Measurements from ENCODE around the gene LYL1. TPM values are rescaled to one million over a fixed set of nuclear protein-coding genes. Genes with fewer than 3 reads are reported as not detected.

The LYL1 gene
- total RNA-seq, 4 donors from 2014 or later = 21.1 to 43.5 (median 25.8) TPM

DNA sequence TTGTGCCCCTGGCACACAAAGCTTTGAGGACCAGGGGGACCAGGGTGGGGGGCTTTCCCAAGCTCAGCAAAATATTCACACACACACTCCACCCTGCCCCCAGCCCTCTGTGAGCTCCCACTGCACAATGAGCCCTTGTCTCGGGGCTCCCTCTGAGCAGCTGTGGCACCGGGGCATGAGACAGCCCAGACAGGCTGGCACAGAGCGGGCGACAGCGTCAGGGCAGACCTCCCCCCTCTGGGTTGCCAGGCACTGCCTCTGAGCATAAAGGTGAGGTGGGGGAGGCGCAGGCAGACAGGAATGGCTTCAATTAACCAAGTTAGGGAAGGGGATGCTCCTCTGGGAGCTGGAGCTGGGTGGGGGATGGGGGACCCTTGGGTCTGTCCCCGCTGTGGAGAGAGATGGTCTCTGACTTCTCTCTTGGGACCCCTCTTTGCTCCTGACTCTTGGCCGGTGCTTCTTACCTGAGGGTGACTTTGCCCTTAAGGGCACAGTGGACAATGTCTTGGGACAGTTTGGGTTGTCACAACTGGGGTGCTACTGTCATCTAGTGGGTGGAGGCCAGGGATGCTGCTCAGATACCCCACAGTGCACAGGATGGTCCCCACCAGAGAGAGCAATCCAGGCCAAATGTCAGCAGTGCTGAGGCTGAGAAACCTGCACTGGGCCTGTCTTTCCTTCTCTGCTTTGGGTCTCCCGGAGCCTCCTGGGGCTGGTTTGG is 30.3 kb downstream of the LYL1 start:
- H3K4me3 ChIP-seq = no peak overlapping the region
- H3K27ac ChIP-seq = peak overlapping the region in 3 of 4 donors; percentile 50 to 83 (median 80)
- H3K27me3 ChIP-seq = no peaks in the 10 kb centered on the region
- peaks cover 2 to 94% (median 59%) of the 10 kb centered on the region in 4 donors for H3K4me1 ChIP-seq
- no peaks in the 10 kb centered on the region for H3K9me3 ChIP-seq
- H3K36me3 ChIP-seq = peaks cover 0 to 34% (median 0%) of the 10 kb centered on the region in 3 donors
- no peak for DNase-seq (ENCODE audit: low spot score in 2 of 2)
- no peak for TF ChIP-seq POLR2A (IDR thresholded peaks at IDR 0.05)
- no peak for TF ChIP-seq CTCF (IDR thresholded peaks at IDR 0.05)
- peak in 1 of 2 donors; percentile 43 for TF ChIP-seq EP300 (IDR thresholded peaks at IDR 0.05)
- 59 to 65% methylated on average over 6 to 8 of the region's 9 CpGs for WGBS, 2 donors

GRCh38 chr19:13071444-13072187 is 31.0 kb downstream of the LYL1 start:
- peak overlapping the region in 3 of 4 donors; percentile 50 to 83 (median 80) for H3K27ac ChIP-seq
- no peak overlapping the region for H3K4me3 ChIP-seq
- peaks cover 0 to 27% (median 0%) of the 10 kb centered on the region in 3 donors for H3K36me3 ChIP-seq
- no peaks in the 10 kb centered on the region for H3K27me3 ChIP-seq
- WGBS, 2 donors = 43 to 59% methylated on average over 8 to 9 of the region's 9 CpGs
- H3K4me1 ChIP-seq = peaks cover 2 to 94% (median 58%) of the 10 kb centered on the region in 4 donors
- TF ChIP-seq EP300 (IDR thresholded peaks at IDR 0.05) (no peak), CTCF (IDR thresholded peaks at IDR 0.05) (no peak), POLR2A (IDR thresholded peaks at IDR 0.05) (no peak)
- H3K9me3 ChIP-seq = no peaks in the 10 kb centered on the region
- DNase-seq (ENCODE audit: low spot score in 2 of 2) = no peak

GRCh38 chr19:13070425-13071140 is 32.1 kb downstream of the LYL1 start:
- no peaks in the 10 kb centered on the region for H3K9me3 ChIP-seq
- DNase-seq (ENCODE audit: low spot score in 2 of 2) = no peak
- peaks cover 0 to 17% (median 0%) of the 10 kb centered on the region in 3 donors for H3K36me3 ChIP-seq
- H3K27me3 ChIP-seq = no peaks in the 10 kb centered on the region
- 85 to 88% methylated on average over 23 to 32 of the region's 32 CpGs for WGBS, 2 donors
- peaks cover 2 to 94% (median 60%) of the 10 kb centered on the region in 4 donors for H3K4me1 ChIP-seq
- H3K4me3 ChIP-seq = no peak overlapping the region
- peak overlapping the region in 3 of 4 donors; percentile 29 to 83 (median 80) for H3K27ac ChIP-seq
- TF ChIP-seq CTCF (IDR thresholded peaks at IDR 0.05) = no peak
- no peak for TF ChIP-seq EP300 (IDR thresholded peaks at IDR 0.05)
- TF ChIP-seq POLR2A (IDR thresholded peaks at IDR 0.05) = no peak

DNA sequence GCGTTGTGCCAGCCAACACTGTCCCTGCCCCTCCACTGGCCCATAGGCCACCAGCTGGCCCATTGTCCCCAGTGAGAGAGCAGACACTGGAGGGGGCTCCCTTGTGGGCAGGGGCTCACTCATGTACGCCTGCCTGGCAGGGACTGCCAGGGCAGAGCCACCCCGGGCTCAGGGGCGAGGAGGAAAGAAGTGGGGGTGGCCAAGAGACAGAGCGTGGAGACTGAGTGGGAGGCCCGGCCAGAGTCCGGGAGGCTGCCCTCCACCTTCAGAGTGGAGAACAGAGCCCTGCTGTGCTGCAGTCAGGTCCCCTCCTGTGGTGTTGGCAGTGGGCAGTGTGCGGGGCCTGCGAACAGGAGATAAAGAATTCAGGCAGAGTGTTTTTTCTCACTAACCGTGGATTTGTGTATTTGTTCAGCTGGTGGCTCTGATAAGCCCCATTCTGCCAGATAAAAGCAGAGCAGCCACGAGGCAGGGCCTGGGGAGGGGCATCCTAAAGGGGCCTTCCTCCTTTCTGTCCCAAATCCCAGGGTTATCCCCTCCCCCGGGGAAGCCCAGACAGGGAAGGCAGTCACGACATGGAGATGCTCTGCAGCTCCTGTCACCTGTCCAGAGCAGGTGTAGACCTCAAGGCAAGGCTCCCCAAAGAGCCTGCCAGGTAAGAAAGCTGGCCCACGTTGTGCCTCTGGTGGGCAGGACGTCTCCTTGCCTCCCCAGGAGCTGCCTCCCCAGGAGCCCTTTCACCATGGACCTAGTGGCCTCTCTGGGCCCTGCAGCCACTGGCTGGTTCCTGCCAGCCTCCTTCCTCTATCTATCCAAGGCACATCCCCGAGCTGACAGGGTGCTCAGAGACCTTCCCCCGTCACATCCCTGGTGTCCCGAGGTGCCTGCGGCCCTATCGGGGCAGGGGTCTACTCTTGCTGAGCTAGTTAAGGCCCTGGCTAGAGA is 33.0 kb downstream of the LYL1 start:
- H3K9me3 ChIP-seq = no peaks in the 10 kb centered on the region
- H3K4me3 ChIP-seq = no peak overlapping the region
- no peak for DNase-seq (ENCODE audit: low spot score in 2 of 2)
- H3K36me3 ChIP-seq = peaks cover 0 to 11% (median 0%) of the 10 kb centered on the region in 3 donors
- WGBS, 2 donors = 47 to 48% methylated on average over 18 to 19 of the region's 20 CpGs
- H3K27me3 ChIP-seq = no peaks in the 10 kb centered on the region
- peak overlapping the region in 3 of 4 donors; percentile 29 to 83 (median 80) for H3K27ac ChIP-seq
- peak in 1 of 5 experiments; percentile 19 for TF ChIP-seq CTCF (IDR thresholded peaks at IDR 0.05)
- no peak for TF ChIP-seq POLR2A (IDR thresholded peaks at IDR 0.05)
- TF ChIP-seq EP300 (IDR thresholded peaks at IDR 0.05) = no peak
- H3K4me1 ChIP-seq = peaks cover 2 to 98% (median 66%) of the 10 kb centered on the region in 4 donors
